Progenitor cell of endocrine pancreas (in vitro differentiated cells): Measurements from ENCODE around the gene PLCL1. TPM values are rescaled to one million over a fixed set of nuclear protein-coding genes. Genes with fewer than 3 reads are reported as not detected.

Experiments used
- DNase-seq: peaks from one replicate; pipeline ENCODE4 v3.0.0; 2021; ENCODE audit warnings: low spot score; ENCODE audit not compliant: unreplicated experiment
- H3K27ac Mint-ChIP-seq: 2 replicates; pipeline ENCODE4 v1.8.0; 2021; ENCODE audit warnings: mild to moderate bottlenecking, moderate library complexity, mixed read lengths
- H3K27me3 Mint-ChIP-seq: 2 replicates; pipeline ENCODE4 v1.8.0; 2021; ENCODE audit warnings: mixed read lengths
- H3K36me3 Mint-ChIP-seq: 2 replicates; pipeline ENCODE4 v1.8.0; 2022; ENCODE audit warnings: mixed read lengths; ENCODE audit not compliant: insufficient read depth
- H3K4me1 Mint-ChIP-seq: 2 replicates; pipeline ENCODE4 v1.8.0; 2021; ENCODE audit warnings: low read depth, mixed read lengths
- H3K4me3 Mint-ChIP-seq: 2 replicates; pipeline ENCODE4 v1.8.0; 2021; ENCODE audit warnings: low read depth, mild to moderate bottlenecking, moderate library complexity, mixed read lengths
- H3K9me3 Mint-ChIP-seq: 2 replicates; pipeline ENCODE4 v1.8.0; 2021; ENCODE audit warnings: low read depth, mixed read lengths
- CTCF ChIP-seq: fragments of 200-600 bp; sonication (generic); IDR thresholded peaks from one replicate; pipeline ENCODE4 v1.5.0; 2021; ENCODE audit warnings: antibody characterized with exemption, mild to moderate bottlenecking; ENCODE audit not compliant: unreplicated experiment
- total RNA-seq: library from RNA; stranded (reverse); gene quantifications from 2 replicates; pipeline ENCODE4 v1.2.1, GENCODE V29; 2021

The PLCL1 gene
- total RNA-seq, 1 donor from 2014 or later, result 48.3 TPM

GRCh38 chr2:198129609-198130008 is 325.2 kb downstream of the PLCL1 start:
- DNase-seq, result no peak
- Mint-ChIP-seq H3K9me3 (no peaks in the 10 kb centered on the region), H3K27me3 (no peaks in the 10 kb centered on the region), H3K27ac (no peak overlapping the region), H3K4me1 (peaks cover 5% of the 10 kb centered on the region), H3K4me3 (no peak overlapping the region), H3K36me3 (peaks cover 16% of the 10 kb centered on the region)
- no peak for TF ChIP-seq CTCF

- H3K27ac Mint-ChIP-seq, result no peak overlapping the region
- DNase-seq, result no peak
- H3K9me3 Mint-ChIP-seq, result no peaks in the 10 kb centered on the region
- H3K4me1 Mint-ChIP-seq, result no peaks in the 10 kb centered on the region
- H3K4me3 Mint-ChIP-seq, result no peak overlapping the region
- H3K36me3 Mint-ChIP-seq, result peaks cover 15% of the 10 kb centered on the region
- H3K27me3 Mint-ChIP-seq, result no peaks in the 10 kb centered on the region
- TF ChIP-seq CTCF, result no peak
Observed at GRCh38 chr2:198134293-198134955, 330.0 kb downstream of the PLCL1 start.

GRCh38 chr2:198135481-198135934 is 331.1 kb downstream of the PLCL1 start:
- DNase-seq, result no peak
- no peak overlapping the region for H3K27ac Mint-ChIP-seq
- TF ChIP-seq CTCF, result no peak
- H3K4me1 Mint-ChIP-seq, result no peaks in the 10 kb centered on the region
- no peaks in the 10 kb centered on the region for H3K9me3 Mint-ChIP-seq
- H3K4me3 Mint-ChIP-seq, result no peak overlapping the region
- H3K27me3 Mint-ChIP-seq, result no peaks in the 10 kb centered on the region
- peaks cover 13% of the 10 kb centered on the region for H3K36me3 Mint-ChIP-seq

- TF ChIP-seq CTCF, result no peak
- Mint-ChIP-seq H3K9me3 (no peaks in the 10 kb centered on the region), H3K4me1 (no peaks in the 10 kb centered on the region), H3K27me3 (no peaks in the 10 kb centered on the region), H3K36me3 (peaks cover 11% of the 10 kb centered on the region), H3K4me3 (no peak overlapping the region), H3K27ac (no peak overlapping the region)
- no peak for DNase-seq
Observed at GRCh38 chr2:198136142-198136541, 331.7 kb downstream of the PLCL1 start.

GRCh38 chr2:198137733-198138132 is 333.3 kb downstream of the PLCL1 start:
- Mint-ChIP-seq H3K4me1 (no peaks in the 10 kb centered on the region), H3K27me3 (no peaks in the 10 kb centered on the region), H3K9me3 (no peaks in the 10 kb centered on the region), H3K27ac (no peak overlapping the region), H3K36me3 (peaks cover 4% of the 10 kb centered on the region), H3K4me3 (no peak overlapping the region)
- DNase-seq, result no peak
- peak; percentile 11 for TF ChIP-seq CTCF
